ENCODE measurements around the gene ILDR2. TPM values are rescaled to one million over a fixed set of nuclear protein-coding genes. Genes with fewer than 3 reads are reported as not detected.
A peak's percentile ranks its signal among the peaks of the same experiment; 100 is the strongest.

The ILDR2 gene
- total RNA-seq, 1 donor from 2014 or later: 2.6 TPM

DNA sequence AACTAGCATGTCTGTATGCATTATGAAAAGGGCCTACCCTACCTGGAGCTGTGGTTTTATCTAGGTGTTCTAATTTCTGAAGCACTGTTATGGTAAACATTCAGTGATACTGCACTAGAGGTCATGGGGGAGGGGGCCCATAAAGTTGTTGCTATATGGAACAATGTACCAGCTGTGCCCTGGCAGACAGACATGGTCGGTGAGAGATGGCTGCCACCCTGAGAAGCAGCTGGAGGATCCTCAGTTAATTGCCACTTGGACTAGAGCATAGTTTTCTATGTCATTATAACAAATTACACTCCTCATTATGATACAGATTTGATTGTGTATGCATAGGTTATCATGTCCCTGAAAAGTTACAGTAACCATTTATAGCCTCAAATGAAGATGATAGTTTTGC lies 45.4 kb downstream of the ILDR2 start:
- peaks cover 0 to 8% (median 0%) of the 10 kb centered on the region in 3 donors for H3K4me1 ChIP-seq (ENCODE audit: control insufficient read depth in 3 of 3, insufficient read depth in 3 of 3, low read length in 3 of 3)
- no peaks in the 10 kb centered on the region for H3K9me3 ChIP-seq (ENCODE audit: control insufficient read depth in 3 of 3, low read length in 3 of 3)
- H3K36me3 ChIP-seq (ENCODE audit: control insufficient read depth in 3 of 3, insufficient read depth in 3 of 3, low read length in 3 of 3): no peaks in the 10 kb centered on the region
- H3K27me3 ChIP-seq (ENCODE audit: control insufficient read depth in 3 of 3, insufficient read depth in 3 of 3, low read length in 3 of 3): peaks cover 0 to 3% (median 0%) of the 10 kb centered on the region in 3 donors
- H3K4me3 ChIP-seq (ENCODE audit: low read length in 3 of 3): no peak overlapping the region
- no peak overlapping the region for H3K9ac ChIP-seq (ENCODE audit: low read depth in 1 of 3, low read length in 3 of 3)
- H3K27ac ChIP-seq (ENCODE audit: low read depth, low read length): no peak overlapping the region

DNA sequence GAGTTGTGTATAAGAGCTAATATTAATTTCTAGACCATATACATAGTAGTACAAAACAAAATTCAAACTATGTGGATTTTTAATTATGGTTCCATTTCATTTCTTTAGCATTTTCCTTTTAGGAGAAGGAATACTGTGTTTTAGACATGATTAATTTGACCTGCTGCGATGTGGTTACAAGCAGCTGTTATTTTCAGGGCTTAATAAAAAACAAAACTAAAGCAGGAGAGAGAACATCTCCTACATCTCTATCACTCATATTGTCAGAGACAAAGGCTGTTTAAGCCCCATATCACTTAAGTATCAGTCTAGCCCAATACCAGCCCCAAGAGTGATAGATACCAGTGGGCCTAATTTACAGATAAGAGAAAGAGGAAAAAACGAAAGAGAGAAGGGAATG lies 47.6 kb downstream of the ILDR2 start:
- no peak overlapping the region for H3K9ac ChIP-seq (ENCODE audit: low read depth in 1 of 3, low read length in 3 of 3)
- no peaks in the 10 kb centered on the region for H3K9me3 ChIP-seq (ENCODE audit: control insufficient read depth in 3 of 3, low read length in 3 of 3)
- H3K4me3 ChIP-seq (ENCODE audit: low read length in 3 of 3): no peak overlapping the region
- no peaks in the 10 kb centered on the region for H3K36me3 ChIP-seq (ENCODE audit: control insufficient read depth in 3 of 3, insufficient read depth in 3 of 3, low read length in 3 of 3)
- no peaks in the 10 kb centered on the region for H3K4me1 ChIP-seq (ENCODE audit: control insufficient read depth in 3 of 3, insufficient read depth in 3 of 3, low read length in 3 of 3)
- peaks cover 0 to 3% (median 0%) of the 10 kb centered on the region in 3 donors for H3K27me3 ChIP-seq (ENCODE audit: control insufficient read depth in 3 of 3, insufficient read depth in 3 of 3, low read length in 3 of 3)
- H3K27ac ChIP-seq (ENCODE audit: low read depth, low read length): no peak overlapping the region

DNA sequence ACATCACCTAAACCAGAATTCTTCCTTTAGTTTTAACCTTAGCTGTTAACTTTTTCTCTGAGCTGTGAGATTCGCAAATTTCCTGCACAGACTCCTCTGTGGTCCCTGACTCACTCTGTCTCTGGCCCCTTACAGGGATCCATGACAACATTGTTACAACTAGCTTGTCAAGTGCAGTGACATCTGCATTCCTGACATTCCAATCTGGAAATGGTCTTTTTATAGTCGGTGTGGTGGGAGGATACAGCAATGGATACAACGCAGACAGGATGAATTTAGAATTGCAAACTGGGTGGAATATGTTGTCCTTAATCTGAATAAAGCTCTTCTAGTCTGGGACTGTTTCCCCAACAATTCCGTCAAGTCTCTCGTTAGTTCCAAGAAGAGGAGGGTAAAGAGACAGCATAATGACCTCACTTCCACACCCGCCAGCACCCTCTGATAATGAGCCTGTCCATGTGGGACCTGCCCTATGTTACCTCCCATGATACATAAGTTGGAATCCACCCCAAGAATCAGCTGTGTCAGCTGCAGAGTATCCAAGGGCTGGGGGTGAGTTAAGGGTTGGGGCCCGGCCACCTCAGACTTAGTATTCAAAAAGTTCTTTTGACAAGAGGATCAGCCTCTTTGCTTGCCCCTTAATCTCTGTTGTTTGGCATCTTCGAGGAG lies 49.4 kb downstream of the ILDR2 start:
- peaks cover 5 to 9% (median 9%) of the 10 kb centered on the region in 3 donors for H3K27me3 ChIP-seq (ENCODE audit: control insufficient read depth in 3 of 3, insufficient read depth in 3 of 3, low read length in 3 of 3)
- H3K27ac ChIP-seq (ENCODE audit: low read depth, low read length): no peak overlapping the region
- no peak overlapping the region for H3K9ac ChIP-seq (ENCODE audit: low read depth in 1 of 3, low read length in 3 of 3)
- no peaks in the 10 kb centered on the region for H3K36me3 ChIP-seq (ENCODE audit: control insufficient read depth in 3 of 3, insufficient read depth in 3 of 3, low read length in 3 of 3)
- H3K9me3 ChIP-seq (ENCODE audit: control insufficient read depth in 3 of 3, low read length in 3 of 3): no peaks in the 10 kb centered on the region
- no peak overlapping the region for H3K4me3 ChIP-seq (ENCODE audit: low read length in 3 of 3)
- H3K4me1 ChIP-seq (ENCODE audit: control insufficient read depth in 3 of 3, insufficient read depth in 3 of 3, low read length in 3 of 3): no peaks in the 10 kb centered on the region

DNA sequence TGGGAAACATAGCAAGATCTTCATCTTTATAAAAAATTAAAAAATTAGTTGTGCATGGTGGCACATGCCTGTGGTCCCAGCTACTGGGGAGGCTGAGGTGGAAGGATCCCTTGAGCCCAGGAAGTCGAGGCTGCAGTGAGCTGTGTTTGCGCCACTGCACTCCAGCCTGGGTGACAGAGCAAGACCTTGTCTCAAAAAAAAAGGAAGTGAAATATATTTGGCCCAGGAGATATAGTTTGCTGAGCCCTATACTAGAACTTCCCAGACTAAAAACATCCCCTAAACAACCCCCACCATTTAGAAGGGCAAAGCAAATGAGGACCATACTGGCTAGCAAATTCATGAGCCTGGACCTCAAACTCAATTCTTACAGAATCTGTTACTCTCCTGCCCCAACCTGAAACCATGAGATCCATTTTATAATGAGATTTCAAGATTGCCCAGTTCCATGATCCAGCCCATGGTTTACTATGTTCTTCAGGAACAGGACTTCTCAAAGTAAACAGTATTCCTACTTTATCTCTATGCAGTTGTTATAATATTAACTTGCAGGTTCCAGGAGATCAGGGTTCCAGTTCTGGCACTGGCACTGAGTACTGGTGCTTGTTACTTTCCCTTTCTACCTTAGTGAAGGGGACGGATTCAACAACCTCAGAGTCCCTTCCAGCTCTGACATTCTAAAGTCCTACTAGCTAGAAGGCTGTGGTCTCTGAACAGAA lies 50.4 kb downstream of the ILDR2 start:
- no peak overlapping the region for H3K27ac ChIP-seq (ENCODE audit: low read depth, low read length)
- no peaks in the 10 kb centered on the region for H3K9me3 ChIP-seq (ENCODE audit: control insufficient read depth in 3 of 3, low read length in 3 of 3)
- peaks cover 6 to 18% (median 15%) of the 10 kb centered on the region in 3 donors for H3K27me3 ChIP-seq (ENCODE audit: control insufficient read depth in 3 of 3, insufficient read depth in 3 of 3, low read length in 3 of 3)
- H3K4me3 ChIP-seq (ENCODE audit: low read length in 3 of 3): no peak overlapping the region
- no peaks in the 10 kb centered on the region for H3K4me1 ChIP-seq (ENCODE audit: control insufficient read depth in 3 of 3, insufficient read depth in 3 of 3, low read length in 3 of 3)
- H3K36me3 ChIP-seq (ENCODE audit: control insufficient read depth in 3 of 3, insufficient read depth in 3 of 3, low read length in 3 of 3): no peaks in the 10 kb centered on the region
- H3K9ac ChIP-seq (ENCODE audit: low read depth in 1 of 3, low read length in 3 of 3): no peak overlapping the region

DNA sequence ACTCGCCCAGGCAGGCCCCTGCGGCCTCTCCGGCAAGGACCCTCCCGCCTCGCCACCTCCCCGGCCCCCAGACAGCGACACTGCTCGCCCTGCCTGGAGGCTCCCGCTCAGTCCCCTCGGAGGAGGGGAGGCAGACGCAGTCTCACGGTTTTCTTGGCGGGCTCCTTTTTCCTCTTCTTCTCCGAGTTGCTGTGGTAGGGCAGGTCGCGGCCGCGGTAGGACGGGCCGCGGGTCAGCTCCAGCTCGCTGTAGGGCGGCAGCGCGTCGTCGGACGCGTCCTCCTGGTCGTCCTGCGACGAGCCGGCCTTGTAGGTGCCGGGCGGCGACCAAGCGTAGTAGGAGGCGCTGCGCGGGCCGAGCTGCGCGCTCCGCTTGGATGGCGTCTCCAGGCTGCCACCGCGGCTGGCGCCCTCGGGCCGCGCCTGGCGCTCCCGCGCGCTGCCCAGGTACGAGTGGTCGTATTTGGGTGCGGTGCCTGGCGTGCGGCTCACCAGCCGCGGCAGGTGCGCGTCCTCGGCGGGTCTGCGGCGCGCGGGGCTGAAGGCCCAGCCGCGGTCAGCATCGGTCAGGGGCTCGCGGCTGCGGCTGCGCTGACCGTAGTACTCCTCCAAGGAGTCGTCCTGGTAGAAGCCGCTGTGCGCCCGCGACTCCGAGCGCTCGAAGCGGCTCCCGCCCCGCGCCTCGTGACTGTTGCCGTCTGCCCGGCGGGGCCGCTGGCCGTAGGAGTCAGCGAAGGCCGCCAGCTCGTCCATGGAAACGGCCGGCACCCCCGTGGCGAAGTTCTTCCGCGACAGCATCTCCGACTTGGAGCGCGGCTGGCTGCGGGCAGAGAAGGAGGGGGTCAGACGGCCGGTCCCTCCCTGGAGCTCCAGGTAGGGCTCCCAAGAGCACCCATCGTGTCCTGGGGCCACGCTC lies 54.5 kb downstream of the ILDR2 start:
- H3K36me3 ChIP-seq (ENCODE audit: control insufficient read depth in 3 of 3, insufficient read depth in 3 of 3, low read length in 3 of 3): no peaks in the 10 kb centered on the region
- H3K27me3 ChIP-seq (ENCODE audit: control insufficient read depth in 3 of 3, insufficient read depth in 3 of 3, low read length in 3 of 3): peaks cover 6 to 23% (median 22%) of the 10 kb centered on the region in 3 donors
- H3K4me1 ChIP-seq (ENCODE audit: control insufficient read depth in 3 of 3, insufficient read depth in 3 of 3, low read length in 3 of 3): no peaks in the 10 kb centered on the region
- no peak overlapping the region for H3K27ac ChIP-seq (ENCODE audit: low read depth, low read length)
- no peaks in the 10 kb centered on the region for H3K9me3 ChIP-seq (ENCODE audit: control insufficient read depth in 3 of 3, low read length in 3 of 3)
- H3K4me3 ChIP-seq (ENCODE audit: low read length in 3 of 3): peak overlapping the region; percentile 20 to 38 (median 36)
- no peak overlapping the region for H3K9ac ChIP-seq (ENCODE audit: low read depth in 1 of 3, low read length in 3 of 3)

DNA sequence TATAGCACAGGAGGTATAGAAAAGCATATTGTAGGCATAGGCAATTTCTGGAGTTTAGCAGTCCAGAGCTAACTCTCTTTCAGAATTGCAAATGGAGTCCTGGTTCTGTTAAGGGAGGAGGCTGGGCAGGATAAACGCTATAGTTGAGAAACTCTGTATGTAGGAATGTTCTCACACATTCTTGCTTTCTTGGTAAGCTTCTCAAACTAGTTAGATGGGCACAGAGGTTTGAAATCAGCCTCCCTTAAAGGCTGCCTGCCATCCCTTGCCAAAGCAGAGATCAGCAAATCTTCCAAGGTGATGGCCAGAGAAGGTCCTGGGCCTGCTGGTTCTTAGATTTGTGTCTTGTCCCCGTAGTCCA lies 56.4 kb downstream of the ILDR2 start:
- Histone ChIP-seq H3K36me3 (ENCODE audit: control insufficient read depth in 3 of 3, insufficient read depth in 3 of 3, low read length in 3 of 3) (no peaks in the 10 kb centered on the region), H3K4me1 (ENCODE audit: control insufficient read depth in 3 of 3, insufficient read depth in 3 of 3, low read length in 3 of 3) (no peaks in the 10 kb centered on the region), H3K4me3 (ENCODE audit: low read length in 3 of 3) (no peak overlapping the region), H3K27ac (ENCODE audit: low read depth, low read length) (no peak overlapping the region), H3K9me3 (ENCODE audit: control insufficient read depth in 3 of 3, low read length in 3 of 3) (no peaks in the 10 kb centered on the region), H3K9ac (ENCODE audit: low read depth in 1 of 3, low read length in 3 of 3) (no peak overlapping the region), H3K27me3 (ENCODE audit: control insufficient read depth in 3 of 3, insufficient read depth in 3 of 3, low read length in 3 of 3) (peaks cover 6 to 23% (median 22%) of the 10 kb centered on the region in 3 donors)

DNA sequence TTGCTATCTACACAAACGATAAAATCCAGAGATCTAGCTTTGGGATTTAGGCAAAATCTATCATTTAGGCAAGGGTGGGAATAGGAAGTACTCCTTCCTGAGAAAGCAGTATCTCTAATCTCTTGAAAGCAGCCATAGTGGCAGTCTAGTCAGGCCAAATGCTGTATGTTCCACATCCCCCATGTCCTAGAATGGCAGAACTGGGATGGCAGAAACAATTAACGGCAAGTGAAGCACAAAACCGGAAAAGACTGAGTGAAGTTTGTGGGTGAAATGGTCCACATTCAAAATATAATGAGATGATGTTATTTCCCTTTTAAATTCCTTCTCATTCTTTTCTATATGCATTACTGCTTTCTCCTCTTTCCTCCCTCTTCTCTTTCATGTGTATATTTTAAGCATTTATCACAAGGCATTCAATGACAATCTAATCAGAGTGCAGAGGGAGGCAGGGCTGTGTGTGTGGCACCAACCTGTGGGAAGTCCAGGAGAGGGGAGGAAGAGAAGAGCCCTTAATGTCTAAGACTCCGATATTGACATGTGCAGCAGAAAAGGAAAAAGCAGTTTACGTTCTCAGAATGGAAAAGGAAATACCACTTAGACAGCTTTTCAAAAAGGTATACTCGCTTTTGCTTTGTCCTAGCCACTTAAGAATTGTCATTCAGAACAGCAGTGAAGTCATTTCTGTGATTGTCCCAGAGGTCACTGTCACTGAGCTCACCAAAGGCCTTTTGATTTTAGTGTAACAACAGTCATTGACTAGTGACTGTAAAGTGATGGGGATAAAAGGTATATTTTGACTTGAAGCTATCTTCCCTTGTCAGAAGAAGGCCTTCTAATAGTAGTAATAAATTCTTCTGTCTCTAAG lies 57.0 kb downstream of the ILDR2 start:
- no peaks in the 10 kb centered on the region for H3K36me3 ChIP-seq (ENCODE audit: control insufficient read depth in 3 of 3, insufficient read depth in 3 of 3, low read length in 3 of 3)
- no peak overlapping the region for H3K9ac ChIP-seq (ENCODE audit: low read depth in 1 of 3, low read length in 3 of 3)
- no peaks in the 10 kb centered on the region for H3K9me3 ChIP-seq (ENCODE audit: control insufficient read depth in 3 of 3, low read length in 3 of 3)
- H3K27me3 ChIP-seq (ENCODE audit: control insufficient read depth in 3 of 3, insufficient read depth in 3 of 3, low read length in 3 of 3): peaks cover 6 to 23% (median 22%) of the 10 kb centered on the region in 3 donors
- no peak overlapping the region for H3K27ac ChIP-seq (ENCODE audit: low read depth, low read length)
- no peaks in the 10 kb centered on the region for H3K4me1 ChIP-seq (ENCODE audit: control insufficient read depth in 3 of 3, insufficient read depth in 3 of 3, low read length in 3 of 3)
- no peak overlapping the region for H3K4me3 ChIP-seq (ENCODE audit: low read length in 3 of 3)

DNA sequence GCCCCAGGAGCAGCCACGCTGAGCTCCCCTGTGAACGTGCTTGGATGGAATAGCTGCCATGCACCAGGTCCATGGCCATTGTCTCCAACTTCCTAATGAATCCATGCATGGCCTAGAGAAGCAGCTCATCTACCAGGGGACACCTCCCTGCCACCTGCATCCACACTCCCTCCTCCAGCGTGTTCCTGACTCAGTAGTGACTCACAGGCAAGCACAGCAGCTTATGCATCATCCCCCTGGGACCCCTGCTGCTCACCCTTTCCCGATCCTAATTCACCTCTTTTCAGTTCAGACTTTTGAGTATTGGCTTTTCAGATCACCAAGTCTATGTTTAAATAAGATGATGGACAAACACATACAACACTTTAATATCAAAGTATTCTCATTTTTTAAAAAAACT lies 59.4 kb downstream of the ILDR2 start:
- Histone ChIP-seq H3K9me3 (ENCODE audit: control insufficient read depth in 3 of 3, low read length in 3 of 3) (no peaks in the 10 kb centered on the region), H3K9ac (ENCODE audit: low read depth in 1 of 3, low read length in 3 of 3) (no peak overlapping the region), H3K27ac (ENCODE audit: low read depth, low read length) (no peak overlapping the region), H3K4me1 (ENCODE audit: control insufficient read depth in 3 of 3, insufficient read depth in 3 of 3, low read length in 3 of 3) (no peaks in the 10 kb centered on the region), H3K4me3 (ENCODE audit: low read length in 3 of 3) (no peak overlapping the region), H3K27me3 (ENCODE audit: control insufficient read depth in 3 of 3, insufficient read depth in 3 of 3, low read length in 3 of 3) (peaks cover 0 to 18% (median 13%) of the 10 kb centered on the region in 3 donors), H3K36me3 (ENCODE audit: control insufficient read depth in 3 of 3, insufficient read depth in 3 of 3, low read length in 3 of 3) (no peaks in the 10 kb centered on the region)

DNA sequence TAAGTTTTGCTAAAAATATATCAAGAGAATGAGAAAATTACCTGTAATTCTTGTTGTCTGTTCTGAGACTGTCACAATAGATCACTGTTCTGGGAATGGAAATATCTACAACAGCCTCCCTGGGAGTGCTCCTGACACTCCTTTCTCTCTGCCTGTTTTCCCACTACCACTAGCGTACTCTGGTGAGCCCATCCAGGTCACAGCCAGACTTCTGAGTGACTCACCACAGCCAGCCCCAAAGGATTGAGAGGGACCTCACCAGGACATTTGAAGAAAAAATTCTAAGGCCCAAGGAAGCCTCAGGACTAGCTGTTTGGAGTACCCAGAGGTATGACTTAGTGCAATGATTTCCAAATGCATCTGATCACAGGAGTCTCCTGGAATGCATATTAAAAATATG lies 60.3 kb downstream of the ILDR2 start:
- Histone ChIP-seq H3K27me3 (ENCODE audit: control insufficient read depth in 3 of 3, insufficient read depth in 3 of 3, low read length in 3 of 3) (peaks cover 0 to 9% (median 4%) of the 10 kb centered on the region in 3 donors), H3K4me1 (ENCODE audit: control insufficient read depth in 3 of 3, insufficient read depth in 3 of 3, low read length in 3 of 3) (no peaks in the 10 kb centered on the region), H3K9ac (ENCODE audit: low read depth in 1 of 3, low read length in 3 of 3) (no peak overlapping the region), H3K36me3 (ENCODE audit: control insufficient read depth in 3 of 3, insufficient read depth in 3 of 3, low read length in 3 of 3) (no peaks in the 10 kb centered on the region), H3K9me3 (ENCODE audit: control insufficient read depth in 3 of 3, low read length in 3 of 3) (no peaks in the 10 kb centered on the region), H3K27ac (ENCODE audit: low read depth, low read length) (no peak overlapping the region), H3K4me3 (ENCODE audit: low read length in 3 of 3) (no peak overlapping the region)

All from skeletal muscle tissue (tissue), 4 donors.